ENCODE results near the gene BAHCC1.
"Not testable (repeated sequence)": the region's sequence is repeated elsewhere in the genome, so short reads cannot be mapped to it uniquely, and the experiment has no call there.

Gene BAHCC1

DNA sequence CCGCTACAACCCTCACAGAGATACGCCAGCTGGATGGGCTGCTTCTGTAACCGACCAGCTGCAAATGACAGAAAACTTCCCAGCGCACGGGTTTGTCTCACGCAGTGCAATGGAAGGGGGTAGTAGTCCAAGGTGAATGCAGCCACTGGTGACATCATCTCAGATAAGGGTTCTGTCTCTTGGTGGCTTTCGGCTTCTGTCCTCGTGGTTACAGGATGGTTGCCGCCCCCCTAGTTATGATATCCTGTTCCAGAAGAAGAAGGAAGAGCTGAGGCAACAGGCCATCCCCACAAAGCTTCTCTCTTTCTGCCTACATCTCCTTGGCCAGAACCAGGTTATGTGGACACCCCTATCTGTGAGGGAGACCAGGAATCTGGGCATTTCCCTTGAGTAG lies 40.3 kb upstream of the BAHCC1 start:
- Histone ChIP-seq H3K4me3 (ENCODE audit: low read length) (no peak overlapping the region), H3K27ac (ENCODE audit: low read depth, low read length) (no peak overlapping the region), H3K27me3 (ENCODE audit: control insufficient read depth, insufficient read depth, low read length) (peaks cover 3% of the 10 kb centered on the region), H3K9ac (ENCODE audit: low read length) (no peak overlapping the region), H3K4me1 (ENCODE audit: control insufficient read depth, insufficient read depth, low read length) (no peaks in the 10 kb centered on the region), H3K36me3 (ENCODE audit: control insufficient read depth, insufficient read depth, low read length) (no peaks in the 10 kb centered on the region)

DNA sequence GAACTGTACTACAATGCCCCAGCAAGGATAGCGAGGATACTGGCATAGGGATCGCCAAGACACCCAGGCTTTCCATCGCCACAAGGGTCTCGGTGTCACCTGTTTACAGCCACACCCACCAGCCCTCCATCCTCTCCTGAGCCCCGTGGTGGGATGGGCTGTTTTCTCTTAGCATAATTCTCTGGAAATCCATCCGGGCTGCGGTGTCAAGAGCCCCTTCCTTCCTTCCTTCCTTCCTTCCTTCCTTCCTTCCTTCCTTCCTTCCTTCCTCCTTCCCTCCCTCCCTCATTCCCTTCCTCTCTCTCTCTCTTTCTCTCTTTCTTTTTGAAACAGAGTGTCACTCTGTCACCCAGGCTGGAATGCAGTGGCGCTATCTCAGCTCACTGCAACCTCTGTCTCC lies 36.0 kb upstream of the BAHCC1 start:
- no peak overlapping the region for H3K4me3 ChIP-seq (ENCODE audit: low read length)
- H3K9ac ChIP-seq (ENCODE audit: low read length), result no peak overlapping the region
- peaks cover 3% of the 10 kb centered on the region for H3K27me3 ChIP-seq (ENCODE audit: control insufficient read depth, insufficient read depth, low read length)
- no peaks in the 10 kb centered on the region for H3K4me1 ChIP-seq (ENCODE audit: control insufficient read depth, insufficient read depth, low read length)
- H3K27ac ChIP-seq (ENCODE audit: low read depth, low read length), result no peak overlapping the region
- H3K36me3 ChIP-seq (ENCODE audit: control insufficient read depth, insufficient read depth, low read length), result no peaks in the 10 kb centered on the region

DNA sequence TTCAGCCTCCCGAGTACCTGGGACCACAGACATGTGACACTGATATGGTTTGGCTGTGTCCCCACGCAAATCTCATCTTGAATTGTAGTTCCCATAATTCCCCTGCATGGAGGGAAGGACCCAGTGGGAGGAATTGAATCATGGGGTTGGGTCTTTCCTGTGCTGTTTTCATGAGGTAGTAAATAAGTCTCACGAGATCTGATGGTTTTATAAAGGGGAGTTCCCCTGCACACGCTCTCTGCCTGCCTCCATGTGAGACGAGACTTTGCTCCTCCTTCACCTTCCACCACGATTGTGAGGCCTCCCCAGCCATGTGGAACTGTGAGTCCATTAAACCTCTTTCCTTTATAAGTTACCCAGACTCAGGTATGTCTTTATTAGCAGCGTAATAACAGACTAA lies 33.3 kb upstream of the BAHCC1 start:
- H3K4me3 ChIP-seq (ENCODE audit: low read length); H3K27me3 ChIP-seq (ENCODE audit: control insufficient read depth, insufficient read depth, low read length); H3K36me3 ChIP-seq (ENCODE audit: control insufficient read depth, insufficient read depth, low read length); H3K9ac ChIP-seq (ENCODE audit: low read length); H3K27ac ChIP-seq (ENCODE audit: low read depth, low read length); H3K4me1 ChIP-seq (ENCODE audit: control insufficient read depth, insufficient read depth, low read length): not testable (repeated sequence)

DNA sequence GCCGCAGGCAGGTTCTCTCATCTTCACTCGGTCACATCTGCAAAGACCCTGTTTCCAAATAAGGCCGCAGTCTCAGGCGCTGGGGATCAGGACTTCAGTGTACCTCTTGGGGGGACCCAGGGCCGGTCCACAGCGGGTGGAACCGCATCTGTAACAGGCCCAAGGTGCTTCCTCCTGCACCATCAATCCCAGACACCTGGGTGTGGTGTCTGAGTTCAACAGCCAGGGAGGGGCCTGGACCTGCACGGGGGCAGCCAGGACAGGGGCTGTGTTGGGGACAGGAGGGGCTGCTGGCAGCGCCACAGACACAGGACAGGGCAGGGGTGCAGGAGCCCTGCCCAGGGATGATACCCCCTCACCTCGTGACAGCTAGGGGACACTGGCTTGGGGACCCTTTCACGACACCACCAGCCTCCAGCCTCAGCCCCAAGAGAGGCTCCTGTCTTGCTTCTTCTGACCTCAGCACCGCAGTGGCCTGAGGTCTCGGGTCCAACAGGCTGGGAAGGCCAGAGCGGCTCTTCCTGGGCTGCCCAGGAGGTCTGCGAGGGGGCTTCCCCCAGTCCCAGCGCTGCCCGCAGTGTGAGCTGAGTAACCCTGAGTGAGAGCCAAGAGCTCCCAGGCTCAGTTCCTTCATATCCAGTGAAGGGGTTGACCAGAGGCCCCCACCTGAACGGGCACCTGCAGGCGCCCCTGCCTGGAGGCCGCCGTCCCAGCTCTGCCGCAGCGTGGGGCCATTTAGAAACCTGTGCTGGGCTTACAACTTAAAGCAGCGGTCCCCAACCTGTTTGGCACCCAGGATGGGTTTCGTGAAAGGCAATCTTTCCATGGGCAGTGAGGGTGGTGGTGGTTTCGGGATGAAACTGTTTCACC lies 30.7 kb upstream of the BAHCC1 start:
- H3K27me3 ChIP-seq (ENCODE audit: control insufficient read depth, insufficient read depth, low read length), result peaks cover 3% of the 10 kb centered on the region
- no peak overlapping the region for H3K27ac ChIP-seq (ENCODE audit: low read depth, low read length)
- H3K36me3 ChIP-seq (ENCODE audit: control insufficient read depth, insufficient read depth, low read length), result no peaks in the 10 kb centered on the region
- H3K4me1 ChIP-seq (ENCODE audit: control insufficient read depth, insufficient read depth, low read length), result peaks cover 8% of the 10 kb centered on the region
- H3K9ac ChIP-seq (ENCODE audit: low read length), result no peak overlapping the region
- H3K4me3 ChIP-seq (ENCODE audit: low read length), result no peak overlapping the region

DNA sequence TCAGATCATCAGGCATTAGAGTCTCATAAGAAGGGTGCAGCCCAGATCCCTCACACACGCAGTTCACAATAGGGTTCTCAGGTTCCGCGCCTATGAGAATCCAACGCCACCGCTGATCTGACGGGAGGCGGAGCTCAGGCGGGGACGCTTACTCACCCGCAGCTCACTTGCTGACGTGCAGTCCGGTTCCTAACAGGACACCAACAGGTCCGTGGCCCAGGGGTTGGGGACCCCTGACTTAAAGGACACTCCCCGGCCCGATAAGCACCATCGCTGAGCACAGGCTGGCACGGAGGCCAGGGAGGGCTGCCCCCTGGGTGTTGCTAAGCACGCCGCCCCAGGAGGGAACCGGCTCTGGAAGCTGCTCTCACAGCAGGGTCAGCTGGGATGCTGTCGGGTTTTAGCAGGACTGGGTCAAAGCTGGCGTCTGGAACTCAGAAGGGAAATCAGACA lies 30.1 kb upstream of the BAHCC1 start:
- Histone ChIP-seq H3K4me3 (ENCODE audit: low read length) (peak overlapping the region; percentile 31), H3K27ac (ENCODE audit: low read depth, low read length) (no peak overlapping the region), H3K27me3 (ENCODE audit: control insufficient read depth, insufficient read depth, low read length) (peaks cover 3% of the 10 kb centered on the region), H3K4me1 (ENCODE audit: control insufficient read depth, insufficient read depth, low read length) (peaks cover 8% of the 10 kb centered on the region), H3K9ac (ENCODE audit: low read length) (no peak overlapping the region), H3K36me3 (ENCODE audit: control insufficient read depth, insufficient read depth, low read length) (no peaks in the 10 kb centered on the region)

DNA sequence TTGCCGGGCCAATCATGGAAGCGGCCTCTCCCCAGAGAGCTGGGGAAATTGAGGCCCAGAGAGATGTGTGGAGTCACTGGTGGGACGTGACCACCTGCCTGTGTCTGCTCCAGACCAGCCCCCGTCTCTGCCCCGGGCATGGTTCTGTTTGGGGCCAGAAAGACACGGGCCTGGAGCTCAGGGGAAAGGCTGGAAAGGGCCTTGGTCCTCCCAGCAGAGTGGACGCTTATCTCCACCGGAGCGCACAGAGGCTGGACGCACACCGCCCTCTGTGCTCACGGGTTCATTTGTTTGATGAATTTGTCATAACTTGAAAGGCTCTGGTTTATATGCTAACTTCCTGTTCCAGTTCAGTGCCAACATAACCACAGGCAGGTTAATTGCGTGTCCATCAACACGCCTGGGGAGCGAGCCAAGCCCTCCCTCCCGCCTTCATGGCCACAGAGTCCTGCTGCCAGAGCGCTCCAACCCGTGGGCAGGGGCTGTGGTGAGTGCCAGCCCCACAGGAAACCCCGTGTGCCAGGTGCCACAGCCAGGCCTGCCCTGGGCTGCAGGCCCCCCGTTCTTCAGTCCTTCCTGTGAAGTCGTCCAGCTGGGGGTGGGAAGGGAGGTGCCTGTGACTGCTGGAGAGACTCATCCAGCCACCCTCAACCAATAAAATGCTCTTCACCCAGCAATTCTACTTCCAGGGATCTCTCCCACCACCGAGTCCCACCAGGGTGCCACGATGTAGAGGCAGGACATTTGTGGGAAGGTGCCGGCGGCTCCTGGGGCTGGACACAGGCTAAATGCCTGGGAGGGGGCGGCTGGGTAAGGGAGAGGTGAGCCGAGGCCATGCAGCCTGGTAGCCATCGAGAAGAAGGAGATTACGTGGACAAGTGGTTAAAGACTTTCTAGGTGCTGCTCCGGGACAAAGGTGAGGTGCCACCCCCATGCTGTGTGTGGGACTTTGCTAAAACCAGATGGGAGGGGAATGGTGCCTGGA lies 29.4 kb upstream of the BAHCC1 start:
- H3K4me1 ChIP-seq (ENCODE audit: control insufficient read depth, insufficient read depth, low read length), result peaks cover 8% of the 10 kb centered on the region
- H3K36me3 ChIP-seq (ENCODE audit: control insufficient read depth, insufficient read depth, low read length), result no peaks in the 10 kb centered on the region
- peak overlapping the region; percentile 31 for H3K4me3 ChIP-seq (ENCODE audit: low read length)
- H3K27ac ChIP-seq (ENCODE audit: low read depth, low read length), result no peak overlapping the region
- H3K27me3 ChIP-seq (ENCODE audit: control insufficient read depth, insufficient read depth, low read length), result peaks cover 3% of the 10 kb centered on the region
- no peak overlapping the region for H3K9ac ChIP-seq (ENCODE audit: low read length)

DNA sequence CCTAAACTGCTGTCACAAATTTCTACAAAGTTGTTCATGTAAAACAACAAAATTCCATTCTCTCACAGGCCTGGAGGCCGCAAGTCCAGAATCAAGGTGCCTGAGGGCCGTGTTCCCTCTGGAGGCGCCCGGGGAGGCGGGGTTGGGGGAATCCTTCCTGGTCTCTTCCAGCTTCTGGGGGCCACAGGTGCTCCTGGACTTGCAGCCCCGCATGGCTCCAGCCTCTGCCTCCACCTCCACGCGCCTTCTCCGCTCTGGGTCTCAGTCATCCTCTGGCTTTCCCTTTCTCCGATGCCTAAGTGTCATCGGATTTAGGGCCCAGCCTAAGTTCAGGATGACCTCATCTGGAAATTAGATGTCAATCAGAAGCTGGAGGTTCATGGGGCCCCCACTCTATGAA lies 28.6 kb upstream of the BAHCC1 start:
- no peak overlapping the region for H3K9ac ChIP-seq (ENCODE audit: low read length)
- H3K4me1 ChIP-seq (ENCODE audit: control insufficient read depth, insufficient read depth, low read length), result peaks cover 8% of the 10 kb centered on the region
- no peaks in the 10 kb centered on the region for H3K36me3 ChIP-seq (ENCODE audit: control insufficient read depth, insufficient read depth, low read length)
- peaks cover 3% of the 10 kb centered on the region for H3K27me3 ChIP-seq (ENCODE audit: control insufficient read depth, insufficient read depth, low read length)
- no peak overlapping the region for H3K27ac ChIP-seq (ENCODE audit: low read depth, low read length)
- no peak overlapping the region for H3K4me3 ChIP-seq (ENCODE audit: low read length)

DNA sequence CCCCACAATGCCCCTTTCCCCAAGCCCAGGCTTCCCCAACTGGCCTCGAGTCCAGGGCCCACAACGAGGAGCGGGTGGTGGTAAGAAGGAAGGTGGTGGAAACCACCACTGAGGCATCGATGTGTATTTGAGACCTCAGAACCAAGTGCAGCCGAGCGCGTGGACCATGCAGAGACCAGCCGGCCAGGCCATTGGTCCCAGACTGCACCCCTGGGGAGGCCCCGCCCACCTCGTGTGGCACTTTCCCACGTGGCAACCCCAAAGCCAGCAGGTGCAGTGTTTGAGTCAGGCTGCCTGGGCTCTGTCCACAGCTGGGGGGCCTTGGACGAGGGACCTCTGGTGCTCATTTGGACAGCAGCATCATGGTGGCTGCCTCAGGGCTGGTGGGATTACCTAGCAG lies 28.1 kb upstream of the BAHCC1 start:
- Histone ChIP-seq H3K27ac (ENCODE audit: low read depth, low read length) (no peak overlapping the region), H3K36me3 (ENCODE audit: control insufficient read depth, insufficient read depth, low read length) (no peaks in the 10 kb centered on the region), H3K4me3 (ENCODE audit: low read length) (no peak overlapping the region), H3K9ac (ENCODE audit: low read length) (no peak overlapping the region), H3K27me3 (ENCODE audit: control insufficient read depth, insufficient read depth, low read length) (peaks cover 3% of the 10 kb centered on the region), H3K4me1 (ENCODE audit: control insufficient read depth, insufficient read depth, low read length) (peaks cover 8% of the 10 kb centered on the region)

DNA sequence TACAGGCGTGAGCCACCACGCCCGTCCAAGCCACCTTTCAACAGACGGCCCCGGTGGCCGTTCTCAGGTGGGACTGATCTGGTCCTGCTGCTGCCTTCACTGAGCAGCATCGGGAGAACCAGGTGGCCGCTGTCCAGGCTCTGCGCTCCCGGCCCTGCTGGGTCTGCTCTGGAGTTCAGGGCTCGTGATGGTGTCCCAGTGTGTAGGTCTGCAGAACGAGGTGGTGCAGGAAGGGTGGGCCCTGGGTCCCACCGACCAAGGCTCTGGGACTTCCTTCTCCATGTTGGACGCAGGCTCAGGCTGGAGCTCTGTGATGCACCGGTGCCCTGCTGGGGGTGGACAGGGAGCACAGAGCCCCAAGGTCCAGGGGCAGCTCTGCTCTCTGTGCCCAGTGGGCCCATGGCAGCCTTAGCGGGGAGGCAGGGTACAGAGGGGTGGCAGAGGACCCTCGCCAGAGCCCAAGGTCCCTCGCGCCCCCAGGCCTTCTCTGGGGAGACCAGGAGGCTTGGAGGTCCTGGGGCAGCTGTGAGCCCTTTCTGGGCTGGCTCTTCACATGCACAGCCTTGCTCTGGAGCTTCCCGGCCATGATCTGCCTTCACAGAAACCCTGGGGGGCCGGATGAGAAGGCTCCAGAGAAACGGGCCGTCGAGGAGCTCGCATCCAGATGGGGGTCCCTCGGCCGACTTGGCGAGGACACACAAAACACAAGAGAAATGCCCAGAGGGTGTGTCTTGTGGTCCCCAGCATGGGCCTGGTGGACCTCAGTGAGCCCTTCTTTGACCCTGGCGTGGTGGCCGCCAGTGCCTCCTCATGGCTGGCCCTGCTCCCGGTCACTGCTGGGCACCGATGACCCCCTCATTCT lies 26.9 kb upstream of the BAHCC1 start:
- Histone ChIP-seq H3K9ac (ENCODE audit: low read length) (no peak overlapping the region), H3K27ac (ENCODE audit: low read depth, low read length) (no peak overlapping the region), H3K4me3 (ENCODE audit: low read length) (no peak overlapping the region), H3K36me3 (ENCODE audit: control insufficient read depth, insufficient read depth, low read length) (no peaks in the 10 kb centered on the region), H3K27me3 (ENCODE audit: control insufficient read depth, insufficient read depth, low read length) (peaks cover 3% of the 10 kb centered on the region), H3K4me1 (ENCODE audit: control insufficient read depth, insufficient read depth, low read length) (peaks cover 8% of the 10 kb centered on the region)

DNA sequence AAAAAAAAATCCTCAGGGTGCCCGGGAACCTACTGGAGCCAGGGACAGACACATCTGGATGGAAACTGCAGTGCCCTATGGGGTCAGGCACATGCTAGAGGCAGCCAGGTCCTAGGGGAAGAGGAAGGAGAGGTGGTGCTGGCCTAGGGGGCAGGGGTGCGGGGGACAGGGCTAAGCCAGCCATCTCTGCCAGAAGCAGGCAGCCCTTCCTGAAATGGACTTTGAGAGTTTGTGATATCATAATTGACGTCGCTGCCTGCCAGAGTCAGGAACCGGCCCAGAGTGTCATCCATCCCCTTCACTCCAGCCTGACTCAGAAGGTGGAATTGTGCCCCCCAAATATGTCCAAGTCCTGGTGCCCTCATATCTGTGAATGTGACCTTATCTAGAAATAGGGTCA lies 25.0 kb upstream of the BAHCC1 start:
- H3K4me1 ChIP-seq (ENCODE audit: control insufficient read depth, insufficient read depth, low read length), result peaks cover 8% of the 10 kb centered on the region
- H3K27me3 ChIP-seq (ENCODE audit: control insufficient read depth, insufficient read depth, low read length), result peaks cover 3% of the 10 kb centered on the region
- H3K36me3 ChIP-seq (ENCODE audit: control insufficient read depth, insufficient read depth, low read length), result no peaks in the 10 kb centered on the region
- H3K27ac ChIP-seq (ENCODE audit: low read depth, low read length), result no peak overlapping the region
- no peak overlapping the region for H3K9ac ChIP-seq (ENCODE audit: low read length)
- H3K4me3 ChIP-seq (ENCODE audit: low read length), result no peak overlapping the region

DNA sequence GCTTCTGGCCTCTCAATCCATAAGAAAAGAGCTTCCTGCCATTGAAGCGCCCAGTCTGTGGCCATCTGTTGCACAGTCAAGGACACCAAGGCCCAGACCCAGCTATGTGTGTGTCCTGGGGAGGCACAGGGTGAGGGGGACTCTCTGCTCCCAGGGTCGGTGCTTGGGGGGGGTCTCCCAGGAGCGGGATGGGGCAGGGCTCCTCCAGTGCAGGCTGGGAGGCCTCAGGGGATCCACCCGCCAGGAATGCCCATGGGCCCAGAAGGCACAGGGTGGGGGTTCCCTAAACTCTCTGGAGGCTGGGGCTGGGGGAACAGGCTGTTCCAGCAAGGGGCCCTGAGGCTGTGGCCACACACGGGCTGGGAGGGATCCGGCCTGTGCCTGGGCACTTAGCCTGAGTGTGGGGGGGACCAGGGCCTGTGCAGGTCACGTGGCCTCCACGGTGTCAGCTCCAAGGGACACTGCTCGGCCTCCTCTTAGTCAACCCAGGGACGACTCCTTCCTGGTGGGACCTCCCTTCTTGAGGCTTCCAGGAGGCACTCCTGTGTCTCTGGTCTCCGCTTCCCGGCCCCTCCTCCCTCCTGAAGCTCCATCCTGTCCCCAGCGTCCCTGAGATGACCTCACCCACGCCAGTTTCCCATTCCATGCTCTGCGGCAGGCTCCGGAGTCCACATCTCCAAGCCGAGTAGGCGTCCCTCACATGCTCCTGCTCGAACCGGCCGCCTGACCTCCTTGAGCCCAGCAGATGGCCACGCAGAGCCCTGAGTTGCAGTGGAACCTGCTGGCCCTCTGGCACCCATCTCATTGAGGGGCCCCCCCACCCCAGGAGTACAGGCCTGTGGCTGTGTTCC lies 23.1 kb upstream of the BAHCC1 start:
- Histone ChIP-seq H3K27ac (ENCODE audit: low read depth, low read length) (no peak overlapping the region), H3K4me3 (ENCODE audit: low read length) (no peak overlapping the region), H3K4me1 (ENCODE audit: control insufficient read depth, insufficient read depth, low read length) (no peaks in the 10 kb centered on the region), H3K9ac (ENCODE audit: low read length) (no peak overlapping the region), H3K27me3 (ENCODE audit: control insufficient read depth, insufficient read depth, low read length) (peaks cover 3% of the 10 kb centered on the region), H3K36me3 (ENCODE audit: control insufficient read depth, insufficient read depth, low read length) (no peaks in the 10 kb centered on the region)

Measured in rectal smooth muscle tissue (tissue), 1 donor.